Measurements from ENCODE around the gene SIGLEC6. TPM values are rescaled to one million over a fixed set of nuclear protein-coding genes. Genes with fewer than 3 reads are reported as not detected.

The SIGLEC6 gene
- total RNA-seq (1 to 10 TPM in 1 of 2 donors, under 1 TPM in 1; 0.55 to 1.1 TPM), polyA plus RNA-seq (ENCODE audit: insufficient read depth, low read depth, low replicate concordance) (0.29 TPM)
- long read RNA-seq, donor 1, result 0 reads
- long read RNA-seq, donor 2, result 0 reads

- TF ChIP-seq CTCF (IDR thresholded peaks at IDR 0.05) (no peak), POLR2A (IDR thresholded peaks at IDR 0.05) (no peak)
- DNase-seq, result peak; percentile 44
These were observed at the start of gene SIGLEC6 for GRCh38 chr19:51531349-51532315. Gene SIGLEC6, minus strand, starts transcription at chr19:51531670. Its CDS starts 22 bp downstream, at chr19:51531648.

GRCh38 chr19:51576850-51577249 lies 45.4 kb upstream of the SIGLEC6 start:
- intact Hi-C loops (cut with DNase I; ENCODE audit: low total_unique reads), result no loop called here
- 87 to 92% methylated on average over 6 of the region's 6 CpGs for WGBS, 2 donors
- H3K36me3 ChIP-seq (ENCODE audit: low read depth, missing control alignments), result no peaks in the 10 kb centered on the region
- DNase-seq, result no peak
- no peaks in the 10 kb centered on the region for H3K9me3 ChIP-seq
- H3K27me3 ChIP-seq, result no peaks in the 10 kb centered on the region
- no peak for TF ChIP-seq CTCF (IDR thresholded peaks at IDR 0.05)
- TF ChIP-seq POLR2A (IDR thresholded peaks at IDR 0.05), result no peak
- no peak overlapping the region for H3K27ac ChIP-seq
- peaks cover 6% of the 10 kb centered on the region for H3K4me1 ChIP-seq
- H3K4me3 ChIP-seq, result no peak overlapping the region

More at GRCh38 chr19:51531349-51532315, at the start of gene SIGLEC6:
- Histone ChIP-seq H3K27me3 (no peaks in the 10 kb centered on the region), H3K4me3 (peak within 1 kb of the TSS in 1 of 2 donors; percentile 26), H3K4me1 (no peaks in the 10 kb centered on the region), H3K9me3 (no peaks in the 10 kb centered on the region), H3K27ac (no peak within 1 kb of the TSS), H3K36me3 (ENCODE audit: low read depth, missing control alignments) (no peaks in the 10 kb centered on the region)
- intact Hi-C loops (cut with DNase I; ENCODE audit: low total_unique reads), result no loop called here
- 15 to 26% methylated on average over 20 to 25 of the region's 25 CpGs for WGBS, 2 donors

- 88 to 93% methylated on average over 3 of the region's 3 CpGs for WGBS, 2 donors
- intact Hi-C loops (cut with DNase I; ENCODE audit: low total_unique reads), result no loop called here
- no peaks in the 10 kb centered on the region for H3K27me3 ChIP-seq
- no peak for DNase-seq
- peaks cover 9% of the 10 kb centered on the region for H3K4me1 ChIP-seq
- TF ChIP-seq CTCF (IDR thresholded peaks at IDR 0.05) (no peak), POLR2A (IDR thresholded peaks at IDR 0.05) (no peak)
- no peaks in the 10 kb centered on the region for H3K36me3 ChIP-seq (ENCODE audit: low read depth, missing control alignments)
- H3K27ac ChIP-seq, result no peak overlapping the region
- H3K9me3 ChIP-seq, result no peaks in the 10 kb centered on the region
- H3K4me3 ChIP-seq, result no peak overlapping the region
These were observed 41.9 kb upstream of the SIGLEC6 start for GRCh38 chr19:51573331-51573730.

- intact Hi-C loops (cut with DNase I; ENCODE audit: low total_unique reads), result no loop called here
- H3K27me3 ChIP-seq, result no peaks in the 10 kb centered on the region
- no peak for TF ChIP-seq POLR2A (IDR thresholded peaks at IDR 0.05)
- no peak for TF ChIP-seq CTCF (IDR thresholded peaks at IDR 0.05)
- no peak overlapping the region for H3K4me3 ChIP-seq
- H3K36me3 ChIP-seq (ENCODE audit: low read depth, missing control alignments), result no peaks in the 10 kb centered on the region
- H3K4me1 ChIP-seq, result peaks cover 9% of the 10 kb centered on the region
- 73% methylated on average over 4 of the region's 4 CpGs; no CpG with 5 or more reads in 1 of the 2 donors for WGBS, 2 donors
- H3K9me3 ChIP-seq, result no peaks in the 10 kb centered on the region
- H3K27ac ChIP-seq, result no peak overlapping the region
- no peak for DNase-seq
These were observed 41.4 kb upstream of the SIGLEC6 start for GRCh38 chr19:51572908-51573307.

All from testis (tissue), 5 donors.